GM21529 (cell line): Measurements from ENCODE around the gene ZNF423.
"Not testable (repeated sequence)": the region's sequence is repeated elsewhere in the genome, so short reads cannot be mapped to it uniquely, and the experiment has no call there.

Source experiments
- ATAC-seq: cut with Tn5 transposase; IDR thresholded peaks from one replicate; pipeline ENCODE4 v1.9.1; 2021; ENCODE audit not compliant: unreplicated experiment

ZNF423 gene

GRCh38 chr16:49699841-49700175, 156.1 kb downstream of the ZNF423 start:
- ATAC-seq, result no peak

DNA sequence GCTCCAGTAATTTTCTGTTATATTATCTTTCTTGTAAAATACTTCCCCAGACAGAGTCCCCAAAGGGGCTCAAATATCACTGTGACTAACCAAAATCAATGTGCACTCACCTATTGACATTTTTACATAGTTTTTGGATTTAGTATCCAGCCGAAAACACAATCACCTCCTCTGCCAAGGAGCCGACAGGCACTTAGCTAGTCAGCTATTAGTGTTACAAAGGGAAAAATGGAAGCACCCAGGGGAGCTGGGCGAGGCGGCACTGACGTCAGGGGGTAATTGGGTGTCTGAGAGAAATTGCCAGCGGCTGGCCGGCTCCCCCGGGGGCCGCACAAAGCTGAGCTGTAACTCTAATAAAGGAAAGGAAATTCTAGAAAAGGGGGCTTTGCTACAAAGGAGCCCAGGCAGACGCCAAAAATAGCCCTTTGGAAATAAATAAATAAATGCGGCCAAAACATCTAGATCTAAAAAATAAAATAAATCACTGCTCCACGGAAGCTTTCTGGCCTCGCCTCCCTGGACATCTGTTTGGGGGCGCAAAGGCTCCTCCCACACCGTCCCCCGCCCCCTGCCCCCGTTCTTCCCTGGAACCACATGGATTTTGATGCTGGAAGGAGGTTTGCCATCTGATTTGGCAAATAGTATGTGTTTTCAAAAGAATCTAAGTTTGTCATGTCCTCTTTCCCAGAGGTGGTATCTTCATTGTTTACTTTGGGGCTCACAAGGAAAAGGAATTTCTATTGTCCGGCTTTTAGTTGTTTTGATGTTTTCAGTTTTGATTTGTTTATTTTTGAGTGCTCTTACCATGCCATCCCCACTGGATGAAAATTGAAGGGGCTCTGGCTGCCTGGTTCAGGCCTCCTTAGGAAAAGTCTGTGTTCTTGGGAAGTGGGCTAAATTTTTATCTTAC, 156.7 kb downstream of the ZNF423 start:
- no peak for ATAC-seq

- ATAC-seq, result no peak
These were observed 157.5 kb downstream of the ZNF423 start for GRCh38 chr16:49698453-49698815.

DNA sequence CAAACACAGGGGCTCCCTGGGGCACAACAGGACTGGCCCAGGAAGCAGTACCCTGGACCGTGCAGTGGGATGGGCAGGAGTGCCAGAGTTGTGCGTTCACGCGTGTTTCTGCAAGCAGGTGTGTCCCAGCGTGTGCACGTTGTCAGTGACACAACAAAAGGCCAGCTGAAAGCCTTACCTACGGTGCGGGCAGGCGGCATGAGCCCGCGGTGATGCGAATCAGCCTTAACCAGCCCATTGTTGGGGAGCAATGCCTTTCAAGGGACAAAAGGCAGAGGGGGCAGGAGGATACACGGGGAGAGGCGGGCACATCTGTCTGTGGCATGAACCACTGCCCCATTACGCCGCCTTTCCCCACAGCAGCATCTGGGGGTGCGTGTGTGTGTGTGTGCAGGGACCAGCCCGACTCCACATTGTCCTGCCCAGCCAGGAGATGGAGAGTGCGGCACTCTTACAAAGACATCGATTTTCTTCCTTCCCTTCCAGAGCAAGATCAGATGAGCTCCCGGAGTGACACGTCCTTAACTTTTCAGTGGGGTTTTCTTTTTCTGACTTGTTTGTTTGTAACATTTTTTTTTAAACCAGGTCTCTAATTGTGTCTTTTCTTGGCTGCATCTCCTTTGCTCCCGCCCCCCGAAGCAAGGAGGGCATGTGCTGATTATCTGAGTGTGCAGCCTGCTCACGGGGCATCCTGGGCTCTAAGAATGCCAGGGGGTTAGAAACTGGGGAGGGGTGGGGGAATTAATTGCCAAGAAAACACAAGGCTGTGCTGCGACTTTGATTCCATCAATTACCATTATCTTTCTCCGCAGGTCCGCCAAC, 158.1 kb downstream of the ZNF423 start:
- no peak for ATAC-seq

- no peak for ATAC-seq
These were observed 159.4 kb downstream of the ZNF423 start for GRCh38 chr16:49696414-49697101.

DNA sequence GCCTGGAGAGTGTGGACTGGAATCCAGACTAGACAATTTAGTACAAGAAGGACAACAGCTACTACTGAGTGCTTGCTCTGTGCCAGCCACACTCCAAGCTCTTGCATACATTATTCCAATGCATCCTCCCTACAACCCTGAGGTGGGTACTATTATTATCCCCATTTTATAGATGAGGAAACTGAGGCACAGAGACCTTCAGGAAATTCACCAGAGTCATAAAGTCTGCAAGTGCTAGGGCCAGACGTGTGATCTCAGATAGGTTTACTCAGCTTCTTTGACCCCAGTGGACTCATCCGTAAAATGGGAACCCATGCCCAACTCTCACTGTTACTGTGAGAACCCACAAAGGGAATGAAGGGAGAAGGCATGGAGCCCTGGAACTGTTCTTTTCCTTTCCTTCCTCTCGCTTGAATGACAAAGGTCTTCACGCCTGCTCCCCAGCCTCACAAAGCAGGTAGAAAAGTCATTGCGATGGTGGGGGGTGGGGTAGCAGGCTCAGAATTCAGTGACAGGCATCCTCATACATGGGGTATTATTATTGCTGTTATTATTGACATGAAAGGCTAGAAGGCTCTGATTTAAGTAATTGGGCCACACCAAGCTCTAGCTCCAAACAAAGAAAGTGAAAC, 160.0 kb downstream of the ZNF423 start:
- ATAC-seq, result no peak

DNA sequence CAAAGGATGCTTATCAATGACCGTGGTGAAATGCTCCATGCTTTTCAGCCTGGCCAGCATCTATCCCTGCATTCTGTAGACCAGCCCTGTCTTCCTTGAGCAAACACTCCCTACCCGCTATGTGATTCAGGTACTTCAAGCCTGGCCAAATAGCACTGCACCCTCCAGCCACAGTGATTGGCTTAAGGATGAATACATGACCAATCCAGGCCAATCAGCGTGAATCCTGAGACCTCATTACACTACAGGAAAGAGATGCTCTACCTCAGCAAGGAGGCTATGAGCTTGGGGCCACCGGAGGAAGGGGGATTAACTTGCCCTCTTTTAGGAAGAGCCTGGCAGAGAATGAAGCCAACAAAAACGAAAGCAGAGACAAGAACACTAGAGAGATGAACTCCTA, 162.5 kb downstream of the ZNF423 start:
- no peak for ATAC-seq

DNA sequence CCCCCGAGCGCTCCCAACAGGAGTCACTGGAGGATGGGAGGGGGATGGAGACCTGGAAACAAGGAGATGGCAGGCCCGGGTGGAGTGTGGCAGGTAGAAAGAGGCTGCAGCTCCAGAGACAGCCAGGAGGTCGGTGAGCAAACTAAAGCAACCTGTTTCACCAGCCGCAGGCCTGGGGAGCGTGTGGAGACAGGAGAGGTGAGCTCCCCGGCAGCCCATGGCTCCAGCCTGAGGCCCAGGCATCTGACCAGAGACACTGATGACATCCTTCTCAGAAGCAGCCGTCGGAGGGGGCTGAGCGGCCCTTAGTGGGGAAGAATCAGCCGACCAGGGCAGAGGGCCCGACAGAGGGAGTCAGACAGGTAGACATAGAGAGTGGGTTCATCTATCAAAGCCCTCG, 165.1 kb downstream of the ZNF423 start:
- no peak for ATAC-seq

DNA sequence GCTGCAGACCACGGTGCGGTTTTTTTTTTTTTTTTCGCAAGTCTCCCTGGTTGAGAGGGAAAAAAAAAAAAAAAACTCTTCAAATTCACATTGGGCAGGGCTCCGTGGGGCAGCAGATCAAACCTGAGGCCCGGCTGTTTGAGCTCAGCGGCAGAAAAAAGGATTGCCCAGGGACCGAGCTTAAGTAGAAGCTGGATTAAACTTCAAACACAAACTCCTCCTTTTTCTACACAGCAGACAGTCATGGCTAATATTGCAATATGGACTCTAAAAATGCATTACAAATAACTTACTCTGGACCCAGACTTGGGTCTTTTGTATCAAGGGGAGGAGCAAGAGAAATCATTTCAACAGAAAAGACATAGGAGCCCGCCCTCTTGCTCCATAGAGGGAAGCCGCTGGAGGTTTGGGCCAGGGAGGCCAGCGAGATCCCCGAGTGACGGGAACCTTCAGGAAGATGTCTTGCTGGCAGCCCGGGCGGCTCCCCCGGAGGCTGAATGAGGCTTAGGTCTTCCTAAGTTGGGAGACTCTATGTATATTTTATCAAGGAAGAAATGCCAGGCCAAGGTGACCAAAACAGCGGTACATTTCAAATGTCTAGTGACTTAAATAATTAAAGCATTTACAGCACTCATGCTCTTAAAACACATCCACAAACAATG, 167.7 kb downstream of the ZNF423 start:
- no peak for ATAC-seq

- ATAC-seq, result no peak
These were observed 168.4 kb downstream of the ZNF423 start for GRCh38 chr16:49687476-49688002.

GRCh38 chr16:49684696-49685095, 171.2 kb downstream of the ZNF423 start:
- no peak for ATAC-seq

DNA sequence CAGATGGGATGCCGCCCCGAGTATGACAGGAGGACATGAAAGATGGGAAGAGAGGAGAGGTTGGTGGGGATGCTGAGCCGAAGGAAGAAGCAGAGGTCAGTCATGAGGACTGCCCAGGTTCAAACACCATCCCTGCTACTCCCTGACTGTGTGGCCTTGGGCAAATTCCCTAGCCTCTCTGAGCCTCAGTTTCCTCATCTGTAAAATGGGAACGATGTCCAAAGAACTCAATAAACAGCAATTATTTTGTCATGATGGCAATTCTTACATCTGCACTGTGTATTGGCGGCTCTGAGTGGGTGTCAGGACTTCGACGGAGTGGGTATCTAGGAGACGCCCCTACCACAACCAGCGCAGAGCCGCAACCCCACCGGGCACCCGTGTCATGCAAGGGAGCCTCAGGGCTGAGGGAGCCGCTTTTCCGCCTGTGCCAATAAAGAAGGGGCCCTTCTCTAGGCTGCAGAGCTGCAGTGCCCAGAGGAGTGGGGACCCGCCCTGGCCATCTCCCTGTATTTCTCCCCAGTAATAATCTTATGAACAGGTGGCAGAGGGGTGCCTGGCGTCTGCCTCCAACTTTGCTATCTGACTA, 173.2 kb downstream of the ZNF423 start:
- ATAC-seq, result no peak

DNA sequence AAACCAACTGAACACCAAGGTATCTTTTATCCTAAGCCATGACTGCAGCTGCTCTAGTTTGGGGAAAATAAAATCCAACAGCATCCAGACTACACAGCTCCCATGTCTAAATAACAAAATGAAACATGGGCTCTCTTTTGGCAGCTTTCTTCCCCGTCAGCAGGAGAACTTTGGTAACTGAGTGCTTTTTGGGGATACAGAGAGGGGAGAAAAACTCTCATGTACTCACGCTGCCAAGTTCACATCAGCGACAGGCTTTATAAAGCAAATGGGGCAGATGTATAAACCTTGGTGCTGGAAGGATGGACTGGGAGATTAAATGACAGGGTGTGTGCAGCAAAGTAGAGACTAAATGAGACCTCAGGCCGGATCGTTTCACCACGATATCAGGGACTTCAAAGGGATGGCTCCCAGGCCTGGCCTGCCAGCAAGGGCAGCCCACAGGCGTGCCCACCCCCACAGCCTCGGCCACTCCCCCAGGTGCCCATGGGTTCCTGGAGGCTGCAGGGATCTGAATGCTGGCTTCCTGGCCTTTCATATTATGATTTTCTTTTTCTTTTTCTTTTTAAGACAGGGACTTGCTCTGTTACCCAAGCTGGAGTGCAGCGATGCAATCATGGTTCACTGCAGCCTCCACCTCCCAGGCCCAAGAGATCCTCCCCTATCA, 174.6 kb downstream of the ZNF423 start:
- ATAC-seq, result no peak

GRCh38 chr16:49679095-49679494, 176.8 kb downstream of the ZNF423 start:
- ATAC-seq, result no peak

DNA sequence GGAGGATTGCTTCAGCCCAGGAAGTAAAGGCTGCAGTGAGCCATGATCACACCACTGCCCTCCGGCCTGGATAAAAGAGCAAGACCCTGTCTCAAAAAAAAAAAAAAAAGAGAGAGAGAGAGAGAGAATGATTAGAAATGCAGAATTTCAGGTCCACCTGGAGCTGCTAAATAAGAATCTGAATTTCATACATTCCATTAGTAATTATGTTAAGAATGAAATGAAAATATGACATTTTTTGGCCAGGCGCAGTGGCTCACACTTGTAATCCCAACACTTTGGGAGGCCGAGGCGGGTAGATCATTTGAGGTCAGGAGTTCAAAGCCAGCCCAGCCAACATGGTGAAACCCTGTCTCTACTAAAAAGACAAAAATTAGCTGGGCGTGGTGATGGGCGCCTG, 178.3 kb downstream of the ZNF423 start:
- not testable (repeated sequence) for ATAC-seq

DNA sequence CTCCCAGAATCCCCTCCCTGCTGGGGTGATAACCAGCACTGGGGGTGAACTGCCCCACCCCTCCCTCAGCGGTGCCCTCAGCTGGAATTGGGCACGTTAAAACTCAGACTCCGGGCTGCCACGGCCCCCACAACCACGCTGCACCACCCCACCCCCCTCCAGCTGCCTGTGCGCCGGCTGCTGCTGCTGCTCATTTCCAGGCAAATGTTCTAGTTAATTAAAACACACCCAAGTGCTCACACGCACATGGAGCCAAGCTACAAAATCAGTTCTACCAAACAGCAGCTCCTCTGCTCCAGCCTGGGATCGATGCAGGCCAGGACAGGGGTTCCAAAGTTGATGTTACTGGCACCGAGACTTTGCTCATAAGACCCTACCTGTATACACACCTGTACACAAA, 180.5 kb downstream of the ZNF423 start:
- no peak for ATAC-seq

DNA sequence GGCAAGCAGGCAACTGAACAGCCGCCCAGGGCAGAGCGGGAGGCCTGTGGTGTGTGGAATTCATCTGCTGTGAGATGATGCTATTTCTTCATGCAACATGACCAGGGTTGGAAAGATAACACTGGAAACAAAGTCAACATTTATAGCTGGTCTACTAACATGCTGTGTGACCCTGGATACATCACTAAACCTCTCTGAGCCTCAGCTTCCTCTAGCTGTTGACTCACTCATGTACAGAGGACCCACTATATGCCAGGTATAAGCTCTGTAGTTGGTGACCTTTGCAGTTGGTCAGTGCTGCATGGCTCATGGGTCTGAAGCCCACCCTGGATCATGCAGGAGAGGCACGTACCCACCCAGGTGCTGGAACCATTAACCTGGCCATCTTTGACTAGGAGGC, 180.9 kb downstream of the ZNF423 start:
- no peak for ATAC-seq

DNA sequence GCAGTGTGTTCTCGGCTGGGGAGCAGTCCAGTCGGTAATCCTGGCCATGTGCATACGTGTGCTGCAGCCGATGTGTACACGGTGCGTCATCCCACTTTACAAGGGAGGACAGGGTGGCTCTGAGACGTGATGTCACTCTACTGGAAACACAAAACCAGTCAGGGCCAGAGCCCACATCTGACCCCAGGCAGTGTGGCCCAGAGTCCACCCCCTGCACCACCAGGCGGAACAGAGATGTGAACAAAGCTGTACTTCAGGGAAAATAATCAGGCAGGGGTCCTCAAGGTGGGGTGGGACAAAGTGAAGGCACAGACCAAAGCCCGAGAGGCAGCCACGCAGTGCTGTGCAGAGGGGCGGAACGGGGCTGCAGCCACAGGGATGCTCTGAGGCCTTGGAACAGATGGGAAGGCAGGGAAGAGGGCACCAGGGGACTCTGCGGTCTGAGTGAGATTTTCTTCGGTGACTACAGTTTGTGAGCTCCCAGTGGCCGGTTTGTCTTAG, 181.5 kb downstream of the ZNF423 start:
- no peak for ATAC-seq

DNA sequence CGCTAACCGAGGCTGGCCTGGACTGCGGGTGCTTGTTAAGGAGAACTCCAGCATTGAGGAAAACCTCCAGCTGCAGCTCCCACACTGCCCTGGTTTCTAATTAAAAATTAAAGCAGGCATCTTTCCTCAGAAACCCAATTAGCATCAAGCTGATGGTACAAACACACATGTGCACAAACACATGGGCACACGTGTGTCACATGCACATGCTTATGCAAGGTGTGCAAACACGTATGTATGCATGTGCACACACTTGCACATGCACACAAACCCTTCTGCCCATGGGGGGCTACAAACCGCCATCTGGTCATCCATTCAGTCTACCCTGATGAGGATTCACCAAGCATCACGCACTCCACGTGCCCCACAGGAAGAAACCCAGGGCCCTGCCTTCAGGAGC, 182.5 kb downstream of the ZNF423 start:
- no peak for ATAC-seq
